Natural killer cell (primary cell): ENCODE measurements around the gene NT5DC4. TPM values are rescaled to one million over a fixed set of nuclear protein-coding genes. Genes with fewer than 3 reads are reported as not detected.

Source experiments
- ATAC-seq, 3 donors: fragments of 150-1000 bp in 2 of 3; fragments of 200-7000 bp in 1 of 3; cut with Tn5 transposase; 1 replicate in 1 of 3; 2 replicates in 2 of 3; pipeline ENCODE4 v1.10.0; 2021; ENCODE audit warnings: mild to moderate bottlenecking in 2 of 3, moderate library complexity in 2 of 3
- DNase-seq, 2 donors: peaks; one replicate each; pipeline versions ENCODE4 v3.0.0 to v3.0.0-alpha.2; 2013 to 2021; ENCODE audit warnings: mixed read lengths in 1 of 2
- H3K27ac ChIP-seq: one replicate; pipeline ENCODE4 v1.5.1; 2013; ENCODE audit warnings: mild to moderate bottlenecking, low read length
- H3K27me3 ChIP-seq: one replicate; pipeline ENCODE4 v1.6.1; 2013; ENCODE audit warnings: low read length; ENCODE audit not compliant: control insufficient read depth, insufficient read depth
- H3K36me3 ChIP-seq: one replicate; pipeline ENCODE4 v1.6.1; 2013; ENCODE audit warnings: low read length; ENCODE audit not compliant: control insufficient read depth, insufficient read depth
- H3K4me1 ChIP-seq: one replicate; pipeline ENCODE4 v1.6.1; 2013; ENCODE audit warnings: low read length; ENCODE audit not compliant: control insufficient read depth, insufficient read depth
- H3K4me3 ChIP-seq: one replicate; pipeline ENCODE4 v1.5.1; 2013; ENCODE audit warnings: low read length
- H3K9me3 ChIP-seq: one replicate; pipeline ENCODE4 v1.6.1; 2013; ENCODE audit warnings: low read length; ENCODE audit not compliant: control insufficient read depth, insufficient read depth
- H3K27ac Mint-ChIP-seq, 2 donors: one replicate each; pipeline ENCODE4 v1.8.0; 2022; ENCODE audit warnings: mild to moderate bottlenecking in 2 of 2, mixed read lengths in 2 of 2, moderate library complexity in 1 of 2
- H3K27me3 Mint-ChIP-seq, 2 donors: one replicate each; pipeline ENCODE4 v1.8.0; 2022; ENCODE audit warnings: low read depth in 2 of 2, mixed read lengths in 2 of 2
- H3K36me3 Mint-ChIP-seq: one replicate; pipeline ENCODE4 v1.8.0; 2022; ENCODE audit warnings: mixed read lengths
- H3K4me1 Mint-ChIP-seq, 2 donors: one replicate each; pipeline ENCODE4 v1.8.0; 2022; ENCODE audit warnings: mixed read lengths in 2 of 2
- H3K4me3 Mint-ChIP-seq: one replicate; pipeline ENCODE4 v1.8.0; 2022; ENCODE audit warnings: mild to moderate bottlenecking, moderate library complexity, mixed read lengths
- H3K9me3 Mint-ChIP-seq, 2 donors: one replicate each; pipeline ENCODE4 v1.8.0; 2022; ENCODE audit warnings: mixed read lengths in 2 of 2
- CTCF ChIP-seq: fragments of 200-600 bp; IDR thresholded peaks from one replicate; pipeline ENCODE4 v1.8.0; 2022; ENCODE audit warnings: antibody characterized with exemption
- WGBS: methylation state at CpG from one replicate; pipeline ENCODE4 v1.1.7; 2013; ENCODE audit warnings: missing lambda C conversion rate; ENCODE audit not compliant: insufficient coverage; 5-methylcytosine and 5-hydroxymethylcytosine counted together
- intact Hi-C: fragments of 100-400 bp; cut with micrococcal nuclease; formaldehyde crosslinking; loops from one replicate; pipeline ENCODE4 v1.14.2; 2022
- total RNA-seq, 4 donors: library from RNA; stranded (reverse); fragments of 120-200 nt in 1 of 4; gene quantifications; one replicate each; pipeline versions ENCODE4 v1.2.3 to v1.2.4, GENCODE V29; 2013 to 2022

NT5DC4 gene
- total RNA-seq, 3 donors from 2014 or later (not counting 1 experiment from before 2014, with no cell fraction given): 0.45 to 2.0 TPM; not detected in 1

- no peak overlapping the region for H3K4me3 ChIP-seq
- no peaks in the 10 kb centered on the region for H3K9me3 ChIP-seq
- H3K36me3 Mint-ChIP-seq: no peaks in the 10 kb centered on the region
- no peak for DNase-seq
- WGBS: 70% methylated on average over 3 of the region's 4 CpGs
- H3K27me3 ChIP-seq: no peaks in the 10 kb centered on the region
- H3K27ac ChIP-seq: no peak overlapping the region
- H3K4me3 Mint-ChIP-seq: no peak overlapping the region
- peaks cover 9 to 21% of the 10 kb centered on the region in 2 donors for H3K4me1 Mint-ChIP-seq
- ATAC-seq: no peak
- intact Hi-C loops: no loop called here
- no peaks in the 10 kb centered on the region for H3K9me3 Mint-ChIP-seq
- no peak for TF ChIP-seq CTCF
- no peaks in the 10 kb centered on the region for H3K36me3 ChIP-seq
- no peak overlapping the region for H3K27ac Mint-ChIP-seq
- peaks cover 18% of the 10 kb centered on the region for H3K4me1 ChIP-seq
- no peaks in the 10 kb centered on the region for H3K27me3 Mint-ChIP-seq
These were observed 7.2 kb downstream of the NT5DC4 start for GRCh38 chr2:112728029-112728362.

GRCh38 chr2:112728378-112729175 is 7.8 kb downstream of the NT5DC4 start:
- no peak for ATAC-seq
- Mint-ChIP-seq H3K9me3 (no peaks in the 10 kb centered on the region), H3K36me3 (no peaks in the 10 kb centered on the region), H3K4me1 (peaks cover 9 to 21% of the 10 kb centered on the region in 2 donors), H3K27ac (no peak overlapping the region), H3K27me3 (no peaks in the 10 kb centered on the region), H3K4me3 (no peak overlapping the region)
- intact Hi-C loops: no loop called here
- Histone ChIP-seq H3K27me3 (no peaks in the 10 kb centered on the region), H3K36me3 (no peaks in the 10 kb centered on the region), H3K4me3 (no peak overlapping the region), H3K9me3 (no peaks in the 10 kb centered on the region), H3K4me1 (peaks cover 18% of the 10 kb centered on the region), H3K27ac (no peak overlapping the region)
- 52% methylated on average over 10 of the region's 11 CpGs for WGBS
- no peak for DNase-seq
- no peak for TF ChIP-seq CTCF

- no peak overlapping the region for H3K27ac ChIP-seq
- 95% methylated on average over 8 of the region's 8 CpGs for WGBS
- Mint-ChIP-seq H3K9me3 (no peaks in the 10 kb centered on the region), H3K27me3 (no peaks in the 10 kb centered on the region), H3K27ac (no peak overlapping the region), H3K4me3 (no peak overlapping the region), H3K36me3 (no peaks in the 10 kb centered on the region), H3K4me1 (peaks cover 8 to 9% of the 10 kb centered on the region in 2 donors)
- no peaks in the 10 kb centered on the region for H3K27me3 ChIP-seq
- H3K4me1 ChIP-seq: peaks cover 12% of the 10 kb centered on the region
- TF ChIP-seq CTCF: no peak
- ATAC-seq: no peak
- H3K4me3 ChIP-seq: no peak overlapping the region
- no peak for DNase-seq
- no peaks in the 10 kb centered on the region for H3K36me3 ChIP-seq
- no peaks in the 10 kb centered on the region for H3K9me3 ChIP-seq
- intact Hi-C loops: no loop called here
These were observed 9.4 kb downstream of the NT5DC4 start for GRCh38 chr2:112730216-112730615.

GRCh38 chr2:112730791-112731190 is 10.0 kb downstream of the NT5DC4 start:
- intact Hi-C loops: no loop called here
- WGBS: 94% methylated on average over 4 of the region's 5 CpGs
- Mint-ChIP-seq H3K4me1 (peaks cover 8 to 9% of the 10 kb centered on the region in 2 donors), H3K27me3 (no peaks in the 10 kb centered on the region), H3K4me3 (no peak overlapping the region), H3K9me3 (no peaks in the 10 kb centered on the region), H3K27ac (no peak overlapping the region), H3K36me3 (no peaks in the 10 kb centered on the region)
- no peak overlapping the region for H3K27ac ChIP-seq
- H3K36me3 ChIP-seq: no peaks in the 10 kb centered on the region
- DNase-seq (no peak), ATAC-seq (no peak)
- TF ChIP-seq CTCF: no peak
- H3K9me3 ChIP-seq: no peaks in the 10 kb centered on the region
- H3K27me3 ChIP-seq: no peaks in the 10 kb centered on the region
- H3K4me3 ChIP-seq: no peak overlapping the region
- peaks cover 12% of the 10 kb centered on the region for H3K4me1 ChIP-seq
